ENCODE data around the gene MARK3.

Gene MARK3

DNA sequence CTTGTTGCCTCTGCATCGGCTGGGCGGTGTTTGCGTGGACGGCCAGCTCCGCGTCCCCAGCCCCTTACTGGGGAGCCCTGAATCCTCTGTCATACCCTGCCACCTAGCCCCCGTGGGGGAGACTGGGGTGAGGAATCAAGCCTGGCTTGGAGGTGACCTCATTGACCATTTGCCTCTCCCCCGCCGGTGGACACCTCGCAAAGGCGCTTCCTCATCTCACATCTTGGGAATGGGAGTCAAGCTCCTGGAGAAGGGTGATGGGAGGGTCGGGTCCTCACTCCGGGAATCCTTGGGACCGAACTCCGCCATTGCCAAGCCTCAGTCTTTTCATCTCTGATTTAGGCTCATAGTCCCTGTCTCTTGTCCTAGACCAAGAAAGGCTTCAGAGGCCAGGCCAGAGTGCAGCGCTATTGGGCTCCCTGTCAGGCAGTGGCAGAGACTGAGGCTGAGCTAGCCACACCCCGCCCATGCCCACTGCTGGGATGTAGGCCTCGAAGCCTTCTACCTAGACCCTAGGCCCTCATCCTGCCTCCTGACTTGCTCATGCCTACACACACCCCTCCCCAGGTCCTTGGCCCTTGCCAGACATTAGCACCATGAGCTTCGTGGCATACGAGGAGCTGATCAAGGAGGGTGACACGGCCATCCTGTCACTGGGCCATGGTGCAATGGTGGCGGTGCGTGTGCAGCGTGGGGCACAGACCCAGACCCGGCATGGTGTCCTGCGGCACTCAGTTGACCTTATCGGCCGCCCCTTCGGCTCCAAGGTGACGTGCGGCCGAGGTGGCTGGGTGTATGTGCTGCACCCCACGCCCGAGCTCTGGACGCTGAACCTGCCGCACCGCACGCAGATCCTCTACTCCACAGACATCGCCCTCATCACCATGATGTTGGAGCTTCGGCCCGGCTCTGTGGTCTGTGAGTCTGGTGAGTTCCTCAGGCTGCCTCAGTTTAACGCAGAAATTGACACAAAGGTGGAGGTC is 144.5 kb downstream of the MARK3 start:
- H3K27me3 ChIP-seq (ENCODE audit: insufficient read depth, low read length), result no peaks in the 10 kb centered on the region
- no peak overlapping the region for H2AK5ac ChIP-seq (ENCODE audit: low read length)
- H4K91ac ChIP-seq (ENCODE audit: low read depth, low read length), result peak overlapping the region; percentile 59
- H3K79me2 ChIP-seq (ENCODE audit: control insufficient read depth, insufficient read depth, low read length, poor library complexity), result peaks cover 5% of the 10 kb centered on the region
- H3K79me1 ChIP-seq (ENCODE audit: low read length), result peaks cover 4% of the 10 kb centered on the region
- no peak overlapping the region for H2BK12ac ChIP-seq (ENCODE audit: low read length)
- no peak overlapping the region for H2BK120ac ChIP-seq (ENCODE audit: insufficient read depth, low read length, poor library complexity)
- no peak overlapping the region for H3K14ac ChIP-seq (ENCODE audit: low read length)
- H3K9ac ChIP-seq (ENCODE audit: low read length), result peak overlapping the region; percentile 65
- peak overlapping the region; percentile 90 for H3K4me3 ChIP-seq (ENCODE audit: low read depth, low read length)
- peaks cover 12 to 14% of the 10 kb centered on the region in 2 experiments for H3K4me1 ChIP-seq (ENCODE audit: control insufficient read depth in 1 of 2, insufficient read depth in 2 of 2, low read length in 2 of 2)
- no peak overlapping the region for H2BK5ac ChIP-seq (ENCODE audit: low read depth, low read length, poor library complexity)
- no peak overlapping the region for H3K4ac ChIP-seq (ENCODE audit: low read depth, low read length)
- peak overlapping the region; percentile 69 for H3K4me2 ChIP-seq (ENCODE audit: low read length)
- H3K36me3 ChIP-seq (ENCODE audit: control insufficient read depth in 1 of 2, insufficient read depth in 2 of 2, low read length in 2 of 2), result peaks cover 6 to 15% of the 10 kb centered on the region in 2 experiments
- no CpG with 5 or more reads among the region's 42 CpGs for WGBS (ENCODE audit: extremely low coverage, insufficient coverage, insufficient read length)
- no peaks in the 10 kb centered on the region for H3K9me3 ChIP-seq (ENCODE audit: insufficient read depth, low read depth, low read length)
- no peak overlapping the region for H3K23ac ChIP-seq (ENCODE audit: low read length)
- H3K27ac ChIP-seq (ENCODE audit: low read depth, low read length), result no peak overlapping the region
- H3K18ac ChIP-seq (ENCODE audit: low read length), result no peak overlapping the region
- peak overlapping the region; percentile 97 for H4K8ac ChIP-seq (ENCODE audit: low read depth, low read length)
- H2AFZ ChIP-seq (ENCODE audit: insufficient read depth, low read length, poor library complexity), result peak overlapping the region; percentile 89
- H4K12ac ChIP-seq (ENCODE audit: low read depth, low read length), result peak overlapping the region; percentile 79
- DNase-seq, result no peak

DNA sequence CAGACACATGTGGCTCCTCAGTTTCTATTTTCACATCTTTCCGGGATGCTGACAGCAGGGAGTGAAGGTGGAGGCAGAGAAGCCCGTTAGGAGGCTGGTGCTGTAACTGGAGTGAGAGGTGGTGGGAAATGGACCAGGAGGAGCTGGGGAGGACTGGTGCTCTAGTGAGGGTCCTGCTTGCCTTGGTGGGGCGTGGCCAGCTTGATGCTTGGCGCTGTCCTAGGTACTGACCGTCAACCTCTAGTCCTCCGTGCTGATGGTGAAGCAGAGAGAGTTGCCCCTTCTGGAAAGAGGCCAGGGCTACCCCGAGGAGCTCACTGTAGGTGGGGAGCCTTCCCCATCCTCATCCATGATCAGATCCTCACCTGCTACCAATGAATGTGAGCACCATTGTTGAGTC is 145.2 kb downstream of the MARK3 start:
- no peak for DNase-seq
- H2AFZ ChIP-seq (ENCODE audit: insufficient read depth, low read length, poor library complexity), result no peak overlapping the region
- H3K4me1 ChIP-seq (ENCODE audit: control insufficient read depth in 1 of 2, insufficient read depth in 2 of 2, low read length in 2 of 2), result peaks cover 12 to 14% of the 10 kb centered on the region in 2 experiments
- H3K4me2 ChIP-seq (ENCODE audit: low read length), result no peak overlapping the region
- no peak overlapping the region for H3K23ac ChIP-seq (ENCODE audit: low read length)
- no peak overlapping the region for H3K14ac ChIP-seq (ENCODE audit: low read length)
- no peaks in the 10 kb centered on the region for H3K27me3 ChIP-seq (ENCODE audit: insufficient read depth, low read length)
- no CpG with 5 or more reads among the region's 7 CpGs for WGBS (ENCODE audit: extremely low coverage, insufficient coverage, insufficient read length)
- H3K4me3 ChIP-seq (ENCODE audit: low read depth, low read length), result no peak overlapping the region
- H4K12ac ChIP-seq (ENCODE audit: low read depth, low read length), result no peak overlapping the region
- H4K8ac ChIP-seq (ENCODE audit: low read depth, low read length), result no peak overlapping the region
- H3K27ac ChIP-seq (ENCODE audit: low read depth, low read length), result no peak overlapping the region
- H2AK5ac ChIP-seq (ENCODE audit: low read length), result no peak overlapping the region
- H4K91ac ChIP-seq (ENCODE audit: low read depth, low read length), result no peak overlapping the region
- H3K9me3 ChIP-seq (ENCODE audit: insufficient read depth, low read depth, low read length), result no peaks in the 10 kb centered on the region
- H3K79me2 ChIP-seq (ENCODE audit: control insufficient read depth, insufficient read depth, low read length, poor library complexity), result peaks cover 5% of the 10 kb centered on the region
- no peak overlapping the region for H2BK120ac ChIP-seq (ENCODE audit: insufficient read depth, low read length, poor library complexity)
- H2BK5ac ChIP-seq (ENCODE audit: low read depth, low read length, poor library complexity), result no peak overlapping the region
- H3K4ac ChIP-seq (ENCODE audit: low read depth, low read length), result no peak overlapping the region
- H3K18ac ChIP-seq (ENCODE audit: low read length), result peak overlapping the region; percentile 2
- H3K9ac ChIP-seq (ENCODE audit: low read length), result no peak overlapping the region
- peaks cover 4% of the 10 kb centered on the region for H3K79me1 ChIP-seq (ENCODE audit: low read length)
- H2BK12ac ChIP-seq (ENCODE audit: low read length), result no peak overlapping the region
- peaks cover 8 to 16% of the 10 kb centered on the region in 2 experiments for H3K36me3 ChIP-seq (ENCODE audit: control insufficient read depth in 1 of 2, insufficient read depth in 2 of 2, low read length in 2 of 2)

GRCh38 chr14:103530831-103531230 is 145.6 kb downstream of the MARK3 start:
- WGBS (ENCODE audit: extremely low coverage, insufficient coverage, insufficient read length), result no CpG with 5 or more reads among the region's 11 CpGs
- Histone ChIP-seq H3K4me3 (ENCODE audit: low read depth, low read length) (no peak overlapping the region), H4K8ac (ENCODE audit: low read depth, low read length) (no peak overlapping the region)

DNA sequence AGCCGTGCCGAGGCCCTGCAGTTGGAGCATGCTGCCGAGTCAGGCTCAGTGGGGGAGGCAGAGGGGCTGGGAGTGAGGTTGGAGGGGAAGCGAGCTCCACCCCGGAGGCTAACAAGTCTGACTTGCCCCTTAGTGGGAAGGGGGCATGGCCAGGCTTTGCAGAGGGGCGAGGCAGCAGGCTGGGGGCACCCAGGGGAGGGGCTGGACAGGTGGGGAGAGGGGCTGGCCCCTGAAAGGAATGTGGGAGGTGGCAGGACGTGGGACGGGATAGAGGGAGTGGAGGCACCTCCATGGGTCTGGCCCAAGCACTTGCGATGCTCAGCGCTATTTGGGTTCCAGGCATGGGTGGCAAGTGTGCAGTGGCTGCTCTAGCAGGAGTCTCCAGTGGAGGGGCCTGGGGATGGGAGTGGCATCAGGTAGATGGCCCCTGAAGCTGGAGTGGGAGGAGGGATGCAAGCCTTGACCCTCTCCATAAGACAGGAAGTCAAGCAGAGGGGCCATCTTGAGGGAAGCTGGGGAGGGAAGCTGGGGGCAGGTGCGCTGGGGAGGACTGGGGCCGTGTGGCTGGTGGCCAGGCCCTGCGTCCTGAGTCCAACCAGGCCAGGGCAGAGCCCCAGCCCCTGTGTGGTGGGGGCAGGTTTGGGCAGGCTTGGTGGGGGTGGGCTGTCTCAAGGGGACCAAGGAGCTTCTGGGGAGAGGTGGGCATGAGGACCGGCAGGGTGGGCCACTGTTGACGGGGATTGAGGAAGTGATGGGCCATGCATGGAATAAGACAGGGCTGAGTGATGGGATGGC is 146.4 kb downstream of the MARK3 start:
- Histone ChIP-seq H3K27me3 (ENCODE audit: insufficient read depth, low read length) (no peaks in the 10 kb centered on the region), H3K4me2 (ENCODE audit: low read length) (no peak overlapping the region), H3K4ac (ENCODE audit: low read depth, low read length) (no peak overlapping the region), H3K4me1 (ENCODE audit: control insufficient read depth in 1 of 2, insufficient read depth in 2 of 2, low read length in 2 of 2) (peaks cover 12 to 14% of the 10 kb centered on the region in 2 experiments), H3K36me3 (ENCODE audit: control insufficient read depth in 1 of 2, insufficient read depth in 2 of 2, low read length in 2 of 2) (peaks cover 10 to 17% of the 10 kb centered on the region in 2 experiments), H2BK120ac (ENCODE audit: insufficient read depth, low read length, poor library complexity) (no peak overlapping the region), H2BK5ac (ENCODE audit: low read depth, low read length, poor library complexity) (no peak overlapping the region), H3K4me3 (ENCODE audit: low read depth, low read length) (no peak overlapping the region), H3K9me3 (ENCODE audit: insufficient read depth, low read depth, low read length) (no peaks in the 10 kb centered on the region), H2AK5ac (ENCODE audit: low read length) (no peak overlapping the region), H3K18ac (ENCODE audit: low read length) (no peak overlapping the region), H2BK12ac (ENCODE audit: low read length) (no peak overlapping the region), H3K79me1 (ENCODE audit: low read length) (peaks cover 4% of the 10 kb centered on the region), H3K27ac (ENCODE audit: low read depth, low read length) (no peak overlapping the region), H4K8ac (ENCODE audit: low read depth, low read length) (no peak overlapping the region), H3K14ac (ENCODE audit: low read length) (no peak overlapping the region), H4K12ac (ENCODE audit: low read depth, low read length) (no peak overlapping the region), H3K23ac (ENCODE audit: low read length) (no peak overlapping the region), H3K79me2 (ENCODE audit: control insufficient read depth, insufficient read depth, low read length, poor library complexity) (peaks cover 5% of the 10 kb centered on the region), H4K91ac (ENCODE audit: low read depth, low read length) (no peak overlapping the region), H3K9ac (ENCODE audit: low read length) (no peak overlapping the region), H2AFZ (ENCODE audit: insufficient read depth, low read length, poor library complexity) (no peak overlapping the region)
- no CpG with 5 or more reads among the region's 15 CpGs for WGBS (ENCODE audit: extremely low coverage, insufficient coverage, insufficient read length)
- no peak for DNase-seq

More at GRCh38 chr14:103530831-103531230, 145.6 kb downstream of the MARK3 start:
- Histone ChIP-seq H3K9ac (ENCODE audit: low read length) (no peak overlapping the region), H3K36me3 (ENCODE audit: control insufficient read depth in 1 of 2, insufficient read depth in 2 of 2, low read length in 2 of 2) (peaks cover 10 to 17% of the 10 kb centered on the region in 2 experiments), H2BK12ac (ENCODE audit: low read length) (no peak overlapping the region), H3K27me3 (ENCODE audit: insufficient read depth, low read length) (no peaks in the 10 kb centered on the region), H3K27ac (ENCODE audit: low read depth, low read length) (no peak overlapping the region), H3K79me2 (ENCODE audit: control insufficient read depth, insufficient read depth, low read length, poor library complexity) (peaks cover 5% of the 10 kb centered on the region), H4K12ac (ENCODE audit: low read depth, low read length) (no peak overlapping the region), H3K23ac (ENCODE audit: low read length) (no peak overlapping the region), H3K79me1 (ENCODE audit: low read length) (peaks cover 4% of the 10 kb centered on the region), H3K9me3 (ENCODE audit: insufficient read depth, low read depth, low read length) (no peaks in the 10 kb centered on the region), H2BK120ac (ENCODE audit: insufficient read depth, low read length, poor library complexity) (no peak overlapping the region), H2AK5ac (ENCODE audit: low read length) (no peak overlapping the region), H4K91ac (ENCODE audit: low read depth, low read length) (no peak overlapping the region), H2AFZ (ENCODE audit: insufficient read depth, low read length, poor library complexity) (no peak overlapping the region), H3K4me2 (ENCODE audit: low read length) (no peak overlapping the region), H3K4ac (ENCODE audit: low read depth, low read length) (no peak overlapping the region), H3K4me1 (ENCODE audit: control insufficient read depth in 1 of 2, insufficient read depth in 2 of 2, low read length in 2 of 2) (peaks cover 12 to 14% of the 10 kb centered on the region in 2 experiments), H2BK5ac (ENCODE audit: low read depth, low read length, poor library complexity) (no peak overlapping the region), H3K14ac (ENCODE audit: low read length) (no peak overlapping the region), H3K18ac (ENCODE audit: low read length) (peak overlapping the region; percentile 2)
- DNase-seq, result no peak
